Measurements from ENCODE around the gene METTL9. TPM values are rescaled to one million over a fixed set of nuclear protein-coding genes. Genes with fewer than 3 reads are reported as not detected.
"Not testable (repeated sequence)": the region's sequence is repeated elsewhere in the genome, so short reads cannot be mapped to it uniquely, and the experiment has no call there.

Gene METTL9
- total and polyA plus RNA-seq, 7 experiments from 2014 or later: 68.4 to 128 (median 87.9) TPM

GRCh38 chr16:21680714-21681113 lies 81.3 kb downstream of the METTL9 start:
- CTCF ChIA-PET: interaction anchor here (0.7 to 1.4 kb wide), 3 partner anchors 18 to 23 kb away, joined by 3 read pairs; no protein-coding TSS in a partner anchor
- intact Hi-C loops (cut with micrococcal nuclease); POLR2A ChIA-PET; H3K27me3 ChIP-seq (ENCODE audit: control insufficient read depth in 2 of 2, insufficient read depth in 2 of 2, low read length in 2 of 2); H3K9me3 ChIP-seq (ENCODE audit: control insufficient read depth in 2 of 3, low read length in 3 of 3); H3K4me3 ChIP-seq (ENCODE audit: low read length); ATAC-seq; H3K4me1 Mint-ChIP-seq; DNase-seq; H3K4me3 Mint-ChIP-seq; H3K36me3 ChIP-seq (ENCODE audit: control insufficient read depth in 2 of 3, insufficient read depth in 3 of 3, low read length in 3 of 3); H3K36me3 Mint-ChIP-seq; H3K4me1 ChIP-seq (ENCODE audit: control insufficient read depth in 2 of 2, insufficient read depth in 2 of 2, low read length in 2 of 2); H3K27ac ChIP-seq (ENCODE audit: low read depth, low read length); H3K27ac Mint-ChIP-seq: not testable (repeated sequence)
- H3K9me3 Mint-ChIP-seq: peaks cover 0 to 11% (median 0%) of the 10 kb centered on the region in 11 donors
- H3K27me3 Mint-ChIP-seq: peaks cover 0 to 25% (median 6%) of the 10 kb centered on the region in 5 donors

GRCh38 chr16:21683184-21683583 lies 83.8 kb downstream of the METTL9 start:
- Mint-ChIP-seq H3K36me3 (no peaks in the 10 kb centered on the region), H3K9me3 (no peaks in the 10 kb centered on the region), H3K27me3 (peaks cover 0 to 15% (median 6%) of the 10 kb centered on the region in 5 donors), H3K4me1 (peaks cover 0 to 2% (median 0%) of the 10 kb centered on the region in 7 donors), H3K4me3 (no peak overlapping the region), H3K27ac (no peak overlapping the region)
- Histone ChIP-seq H3K4me3 (ENCODE audit: low read length) (no peak overlapping the region), H3K27ac (ENCODE audit: low read depth, low read length) (no peak overlapping the region), H3K27me3 (ENCODE audit: control insufficient read depth in 2 of 2, insufficient read depth in 2 of 2, low read length in 2 of 2) (no peaks in the 10 kb centered on the region), H3K4me1 (ENCODE audit: control insufficient read depth in 2 of 2, insufficient read depth in 2 of 2, low read length in 2 of 2) (no peaks in the 10 kb centered on the region), H3K9me3 (ENCODE audit: control insufficient read depth in 2 of 3, low read length in 3 of 3) (no peaks in the 10 kb centered on the region), H3K36me3 (ENCODE audit: control insufficient read depth in 2 of 3, insufficient read depth in 3 of 3, low read length in 3 of 3) (no peaks in the 10 kb centered on the region)
- ATAC-seq (no peak), DNase-seq (no peak)
- POLR2A ChIA-PET: no interaction called here
- CTCF ChIA-PET: interaction anchor here (1.0 kb wide), 1 partner anchor 26 kb away, joined by 5 read pairs; no protein-coding TSS in a partner anchor
- intact Hi-C loops (cut with micrococcal nuclease): no loop called here

GRCh38 chr16:21684199-21684598 lies 84.8 kb downstream of the METTL9 start:
- Mint-ChIP-seq H3K9me3 (peaks cover 0 to 8% (median 0%) of the 10 kb centered on the region in 11 donors), H3K27ac (no peak overlapping the region), H3K4me1 (peaks cover 0 to 2% (median 0%) of the 10 kb centered on the region in 7 donors), H3K4me3 (no peak overlapping the region), H3K36me3 (no peaks in the 10 kb centered on the region), H3K27me3 (peaks cover 0 to 10% (median 6%) of the 10 kb centered on the region in 5 donors)
- ChIA-PET POLR2A (no interaction called here), CTCF (interaction anchor here (0.6 to 1.2 kb wide), 5 partner anchors 9 to 511 kb away, joined by 3 to 6 read pairs (median 3); no protein-coding TSS in a partner anchor)
- Histone ChIP-seq H3K4me1 (ENCODE audit: control insufficient read depth in 2 of 2, insufficient read depth in 2 of 2, low read length in 2 of 2) (no peaks in the 10 kb centered on the region), H3K36me3 (ENCODE audit: control insufficient read depth in 2 of 3, insufficient read depth in 3 of 3, low read length in 3 of 3) (no peaks in the 10 kb centered on the region), H3K27ac (ENCODE audit: low read depth, low read length) (no peak overlapping the region), H3K9me3 (ENCODE audit: control insufficient read depth in 2 of 3, low read length in 3 of 3) (no peaks in the 10 kb centered on the region), H3K4me3 (ENCODE audit: low read length) (no peak overlapping the region), H3K27me3 (ENCODE audit: control insufficient read depth in 2 of 2, insufficient read depth in 2 of 2, low read length in 2 of 2) (no peaks in the 10 kb centered on the region)
- ATAC-seq: no peak
- intact Hi-C loops (cut with micrococcal nuclease): no loop called here
- peak in 3 of 9 donors; percentile 13 to 22 (median 19) for DNase-seq

- H3K9me3 ChIP-seq (ENCODE audit: control insufficient read depth in 2 of 3, low read length in 3 of 3): no peaks in the 10 kb centered on the region
- Mint-ChIP-seq H3K27me3 (peaks cover 0 to 12% (median 6%) of the 10 kb centered on the region in 5 donors), H3K36me3 (no peaks in the 10 kb centered on the region), H3K27ac (peak overlapping the region in 1 of 9 donors; percentile 45), H3K9me3 (peaks cover 0 to 8% (median 0%) of the 10 kb centered on the region in 11 donors), H3K4me3 (no peak overlapping the region), H3K4me1 (peaks cover 0 to 2% (median 0%) of the 10 kb centered on the region in 7 donors)
- ChIA-PET CTCF (interaction anchor here (1.2 kb wide), 1 partner anchor 8 kb away, joined by 3 read pairs; no protein-coding TSS in a partner anchor), POLR2A (no interaction called here)
- H3K27ac ChIP-seq (ENCODE audit: low read depth, low read length): no peak overlapping the region
- H3K36me3 ChIP-seq (ENCODE audit: control insufficient read depth in 2 of 3, insufficient read depth in 3 of 3, low read length in 3 of 3): no peaks in the 10 kb centered on the region
- H3K4me3 ChIP-seq (ENCODE audit: low read length): no peak overlapping the region
- H3K4me1 ChIP-seq (ENCODE audit: control insufficient read depth in 2 of 2, insufficient read depth in 2 of 2, low read length in 2 of 2): no peaks in the 10 kb centered on the region
- intact Hi-C loops (cut with micrococcal nuclease): no loop called here
- DNase-seq: no peak
- ATAC-seq: no peak
- no peaks in the 10 kb centered on the region for H3K27me3 ChIP-seq (ENCODE audit: control insufficient read depth in 2 of 2, insufficient read depth in 2 of 2, low read length in 2 of 2)
Observed at GRCh38 chr16:21685034-21685455, 85.7 kb downstream of the METTL9 start.

GRCh38 chr16:21689107-21689506 lies 89.7 kb downstream of the METTL9 start:
- CTCF ChIA-PET: no interaction called here

GRCh38 chr16:21690967-21691366 lies 91.6 kb downstream of the METTL9 start:
- intact Hi-C loops (cut with micrococcal nuclease); DNase-seq; H3K9me3 ChIP-seq (ENCODE audit: control insufficient read depth in 2 of 3, low read length in 3 of 3); H3K4me3 Mint-ChIP-seq; H3K4me1 Mint-ChIP-seq; H3K27ac ChIP-seq (ENCODE audit: low read depth, low read length); CTCF ChIA-PET; H3K9me3 Mint-ChIP-seq; H3K27me3 Mint-ChIP-seq; H3K4me1 ChIP-seq (ENCODE audit: control insufficient read depth in 2 of 2, insufficient read depth in 2 of 2, low read length in 2 of 2); H3K36me3 Mint-ChIP-seq; H3K36me3 ChIP-seq (ENCODE audit: control insufficient read depth in 2 of 3, insufficient read depth in 3 of 3, low read length in 3 of 3); H3K4me3 ChIP-seq (ENCODE audit: low read length); H3K27ac Mint-ChIP-seq; ATAC-seq; H3K27me3 ChIP-seq (ENCODE audit: control insufficient read depth in 2 of 2, insufficient read depth in 2 of 2, low read length in 2 of 2): not testable (repeated sequence)
- POLR2A ChIA-PET: interaction anchor here (0.7 kb wide), 1 partner anchor 30 kb away, joined by 3 read pairs; no protein-coding TSS in a partner anchor

More at GRCh38 chr16:21689107-21689506, 89.7 kb downstream of the METTL9 start:
- Mint-ChIP-seq H3K4me1 (peaks cover 0 to 2% (median 0%) of the 10 kb centered on the region in 7 donors), H3K27me3 (peaks cover 0 to 4% (median 0%) of the 10 kb centered on the region in 5 donors), H3K4me3 (no peak overlapping the region), H3K9me3 (peaks cover 0 to 8% (median 0%) of the 10 kb centered on the region in 11 donors), H3K27ac (no peak overlapping the region), H3K36me3 (no peaks in the 10 kb centered on the region)
- Histone ChIP-seq H3K36me3 (ENCODE audit: control insufficient read depth in 2 of 3, insufficient read depth in 3 of 3, low read length in 3 of 3) (no peaks in the 10 kb centered on the region), H3K27ac (ENCODE audit: low read depth, low read length) (no peak overlapping the region), H3K4me1 (ENCODE audit: control insufficient read depth in 2 of 2, insufficient read depth in 2 of 2, low read length in 2 of 2) (no peaks in the 10 kb centered on the region), H3K4me3 (ENCODE audit: low read length) (no peak overlapping the region), H3K9me3 (ENCODE audit: control insufficient read depth in 2 of 3, low read length in 3 of 3) (no peaks in the 10 kb centered on the region), H3K27me3 (ENCODE audit: control insufficient read depth in 2 of 2, insufficient read depth in 2 of 2, low read length in 2 of 2) (no peaks in the 10 kb centered on the region)
- POLR2A ChIA-PET: no interaction called here
- ATAC-seq: no peak
- DNase-seq: no peak
- intact Hi-C loops (cut with micrococcal nuclease): no loop called here

GRCh38 chr16:21694609-21695008 lies 95.2 kb downstream of the METTL9 start:
- CTCF ChIA-PET: interaction anchor here (0.6 kb wide), 1 partner anchor 37 kb away, joined by 3 read pairs; no protein-coding TSS in a partner anchor

More at GRCh38 chr16:21694609-21695008, 95.2 kb downstream of the METTL9 start:
- Histone ChIP-seq H3K9me3 (ENCODE audit: control insufficient read depth in 2 of 3, low read length in 3 of 3) (no peaks in the 10 kb centered on the region), H3K4me3 (ENCODE audit: low read length) (no peak overlapping the region), H3K27ac (ENCODE audit: low read depth, low read length) (no peak overlapping the region), H3K27me3 (ENCODE audit: control insufficient read depth in 2 of 2, insufficient read depth in 2 of 2, low read length in 2 of 2) (no peaks in the 10 kb centered on the region), H3K36me3 (ENCODE audit: control insufficient read depth in 2 of 3, insufficient read depth in 3 of 3, low read length in 3 of 3) (no peaks in the 10 kb centered on the region), H3K4me1 (ENCODE audit: control insufficient read depth in 2 of 2, insufficient read depth in 2 of 2, low read length in 2 of 2) (no peaks in the 10 kb centered on the region)
- POLR2A ChIA-PET: no interaction called here
- no peaks in the 10 kb centered on the region for H3K4me1 Mint-ChIP-seq
- ATAC-seq (no peak), DNase-seq (no peak)
- H3K27ac Mint-ChIP-seq: no peak overlapping the region
- peaks cover 0 to 3% (median 0%) of the 10 kb centered on the region in 11 donors for H3K9me3 Mint-ChIP-seq
- no peak overlapping the region for H3K4me3 Mint-ChIP-seq
- no peaks in the 10 kb centered on the region for H3K36me3 Mint-ChIP-seq
- intact Hi-C loops (cut with micrococcal nuclease): no loop called here
- peaks cover 0 to 7% (median 0%) of the 10 kb centered on the region in 5 donors for H3K27me3 Mint-ChIP-seq
